Liver (tissue), 9 donors: Measurements from ENCODE around the gene HUS1B. TPM values are rescaled to one million over a fixed set of nuclear protein-coding genes. Genes with fewer than 3 reads are reported as not detected.

Source experiments
- DNase-seq: peaks from one replicate; pipeline ENCODE4 v3.0.0-alpha.2; 2017; ENCODE audit warnings: low spot score
- H3K27ac ChIP-seq, 2 donors: one replicate each; pipeline ENCODE4 v1.7.0; 2013; ENCODE audit warnings: inconsistent platforms in 2 of 2, low read length in 2 of 2, control low read depth in 1 of 2, low read depth in 1 of 2, mild to moderate bottlenecking in 1 of 2
- H3K27me3 ChIP-seq, 4 donors: one replicate each; pipeline versions ENCODE4 v1.6.1 to v1.7.0; 2013; ENCODE audit warnings: low read length in 3 of 4, inconsistent platforms in 1 of 4, mild to moderate bottlenecking in 1 of 4, moderate library complexity in 1 of 4; ENCODE audit not compliant: control insufficient read depth in 4 of 4, insufficient read depth in 4 of 4
- H3K36me3 ChIP-seq, 4 donors: one replicate each; pipeline versions ENCODE4 v1.6.1 to v1.7.0; 2013; ENCODE audit warnings: low read length in 3 of 4, mild to moderate bottlenecking in 3 of 4, low read depth in 1 of 4, moderate library complexity in 1 of 4; ENCODE audit not compliant: control insufficient read depth in 4 of 4, insufficient read depth in 3 of 4
- H3K4me1 ChIP-seq, 4 donors: one replicate each; pipeline versions ENCODE4 v1.6.1 to v1.7.0; 2013; ENCODE audit warnings: low read length in 3 of 4, mild to moderate bottlenecking in 3 of 4, moderate library complexity in 1 of 4; ENCODE audit not compliant: control insufficient read depth in 4 of 4, insufficient read depth in 4 of 4
- H3K4me3 ChIP-seq, 3 donors: one replicate each; pipeline versions ENCODE4 v1.6.1 to v1.7.0; 2013; ENCODE audit warnings: low read length in 3 of 3, control low read depth in 1 of 3, low read depth in 1 of 3, mild to moderate bottlenecking in 1 of 3
- H3K9ac ChIP-seq, 2 donors: one replicate each; pipeline ENCODE4 v1.7.0; 2013; ENCODE audit warnings: low read length in 2 of 2, mild to moderate bottlenecking in 2 of 2, moderate library complexity in 2 of 2, control low read depth in 1 of 2, low read depth in 1 of 2
- H3K9me3 ChIP-seq, 4 donors: one replicate each; pipeline versions ENCODE4 v1.6.1 to v1.7.0; 2013; ENCODE audit warnings: low read length in 3 of 4; ENCODE audit not compliant: control insufficient read depth in 4 of 4
- EGR1 ChIP-seq, 2 donors: IDR thresholded peaks; 2 replicates each; pipeline ENCODE4 v1.6.1; 2016 to 2018; ENCODE audit warnings: antibody characterized with exemption in 2 of 2, low read depth in 2 of 2
- FOXA1 ChIP-seq: IDR thresholded peaks from 2 replicates; pipeline ENCODE4 v1.6.1; 2016; ENCODE audit warnings: antibody characterized with exemption
- FOXA2 ChIP-seq: IDR thresholded peaks from 2 replicates; pipeline ENCODE4 v1.6.1; 2016; ENCODE audit warnings: antibody characterized with exemption
- HNF4A ChIP-seq, 2 donors: conservative IDR thresholded peaks; 2 replicates each; pipeline ENCODE4 v1.6.1; 2016; ENCODE audit warnings: antibody characterized with exemption in 2 of 2, mild to moderate bottlenecking in 2 of 2
- JUND ChIP-seq, 2 donors: IDR thresholded peaks; 2 replicates each; pipeline ENCODE4 v1.6.1; 2016; ENCODE audit warnings: antibody characterized with exemption in 2 of 2
- REST ChIP-seq: IDR thresholded peaks from 2 replicates; pipeline ENCODE4 v1.6.1; 2016; ENCODE audit warnings: antibody characterized with exemption, mild to moderate bottlenecking
- RXRA ChIP-seq, 2 donors: IDR thresholded peaks; 2 replicates each; pipeline ENCODE4 v1.6.1; 2017 to 2018; ENCODE audit warnings: antibody characterized with exemption in 2 of 2, mild to moderate bottlenecking in 1 of 2
- SP1 ChIP-seq: IDR thresholded peaks from 2 replicates; pipeline ENCODE4 v1.6.1; 2018; ENCODE audit warnings: antibody characterized with exemption, mild to moderate bottlenecking
- TAF1 ChIP-seq: conservative IDR thresholded peaks from 2 replicates; pipeline ENCODE4 v1.6.1; 2016; ENCODE audit warnings: antibody characterized with exemption, mild to moderate bottlenecking
- YY1 ChIP-seq: IDR thresholded peaks from 2 replicates; pipeline ENCODE4 v1.6.1; 2016; ENCODE audit warnings: antibody characterized with exemption, mild to moderate bottlenecking
- ZBTB33 ChIP-seq: IDR thresholded peaks from 2 replicates; pipeline ENCODE4 v1.6.1; 2016; ENCODE audit warnings: antibody characterized with exemption
- WGBS: extraction: QIAGEN DNeasy Blood & Tissue Kit; methylation state at CpG from one replicate; pipeline ENCODE4 v1.1.7; 2013; 5-methylcytosine and 5-hydroxymethylcytosine counted together
- polyA plus RNA-seq, 2 donors: library from polyadenylated mRNA; stranded (reverse) in 1 of 2; unstranded in 1 of 2; fragments of 200-250 nt in 1 of 2; fragments of >200 nt in 1 of 2; fragmentation: Nextera tagmentation in 1 of 2; extraction: Ambion mirVana in 1 of 2; gene quantifications; one replicate each; pipeline versions ENCODE4 v1.2.1 to v1.2.3, GENCODE V29; 2013 to 2015
- total RNA-seq, 2 donors: library from RNA; depleted of rRNA; stranded (reverse); fragments of >200 nt; gene quantifications; one replicate each; pipeline ENCODE4 v1.2.3, GENCODE V29; 2014
- TF ChIP-seq, protein P1 (sequence below): IDR thresholded peaks from 2 replicates; pipeline ENCODE4 v1.6.1; 2016; ENCODE audit warnings: antibody characterized with exemption
- TF ChIP-seq, protein P2 (sequence below): IDR thresholded peaks from 2 replicates; pipeline ENCODE4 v1.6.1; 2016; ENCODE audit warnings: antibody characterized with exemption
- donor health status: healthy.
- donor health status: healthy.
- donor health status: healthy.
- donor health status: healthy.
- donor health status: healthy.

HUS1B gene
- total and polyA plus RNA-seq, 4 donors = 0.07 to 1.3 (median 0.51) TPM; not detected in 1

DNA sequence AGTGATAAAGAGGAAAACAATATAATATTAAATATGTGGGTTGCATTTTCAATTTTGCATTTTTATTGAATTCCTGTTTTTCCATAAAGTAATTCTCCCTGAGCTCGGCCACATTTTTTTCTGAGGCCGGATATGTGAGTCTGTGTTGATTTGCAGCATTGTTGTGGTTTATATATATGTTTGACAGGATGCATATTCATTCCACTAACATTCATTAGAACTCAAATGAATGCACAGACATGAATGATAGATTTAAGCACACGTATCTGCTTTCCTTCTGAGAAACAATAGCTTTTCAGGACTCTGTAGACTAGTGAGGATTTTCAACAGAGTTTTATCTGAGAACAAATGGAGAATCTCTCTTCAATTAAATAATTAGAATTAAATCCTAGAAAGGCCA lies 46.7 kb upstream of the HUS1B start:
- Histone ChIP-seq H3K27me3 (no peaks in the 10 kb centered on the region), H3K36me3 (no peaks in the 10 kb centered on the region), H3K9ac (no peak overlapping the region), H3K4me1 (peaks cover 3 to 11% (median 6%) of the 10 kb centered on the region in 4 donors), H3K27ac (no peak overlapping the region), H3K4me3 (no peak overlapping the region), H3K9me3 (no peaks in the 10 kb centered on the region)
- WGBS = 88% methylated on average over 3 of the region's 3 CpGs
- no peak for DNase-seq
- TF ChIP-seq ZBTB33 (no peak), FOXA1 (no peak)
- TF ChIP-seq, protein P1, sequence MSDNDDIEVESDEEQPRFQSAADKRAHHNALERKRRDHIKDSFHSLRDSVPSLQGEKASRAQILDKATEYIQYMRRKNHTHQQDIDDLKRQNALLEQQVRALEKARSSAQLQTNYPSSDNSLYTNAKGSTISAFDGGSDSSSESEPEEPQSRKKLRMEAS = no peak

- DNase-seq = no peak
- no peaks in the 10 kb centered on the region for H3K9me3 ChIP-seq
- no peak overlapping the region for H3K9ac ChIP-seq
- TF ChIP-seq ZBTB33 = no peak
- TF ChIP-seq EGR1 (IDR thresholded peaks at IDR 0.05; ENCODE audit: low read depth in 2 of 2) = no peak
- TF ChIP-seq HNF4A (conservative IDR thresholded peaks at IDR 0.05) = no peak
- no peak for TF ChIP-seq JUND (IDR thresholded peaks at IDR 0.05)
- no peak for TF ChIP-seq TAF1
- TF ChIP-seq FOXA1 = no peak
- TF ChIP-seq YY1 = no peak
- TF ChIP-seq REST = no peak
- TF ChIP-seq, protein P2, sequence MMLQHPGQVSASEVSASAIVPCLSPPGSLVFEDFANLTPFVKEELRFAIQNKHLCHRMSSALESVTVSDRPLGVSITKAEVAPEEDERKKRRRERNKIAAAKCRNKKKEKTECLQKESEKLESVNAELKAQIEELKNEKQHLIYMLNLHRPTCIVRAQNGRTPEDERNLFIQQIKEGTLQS = no peak
- no peak for TF ChIP-seq FOXA2
- TF ChIP-seq, protein P1 = no peak
- TF ChIP-seq RXRA (IDR thresholded peaks at IDR 0.05) = no peak
- TF ChIP-seq SP1 = no peak
- H3K27ac ChIP-seq = no peak overlapping the region
- WGBS = 65% methylated on average over 11 of the region's 11 CpGs
- H3K36me3 ChIP-seq = no peaks in the 10 kb centered on the region
- no peak overlapping the region for H3K4me3 ChIP-seq
- H3K27me3 ChIP-seq = no peaks in the 10 kb centered on the region
- peaks cover 3 to 11% (median 6%) of the 10 kb centered on the region in 4 donors for H3K4me1 ChIP-seq
Observed at GRCh38 chr6:701700-702479, 45.0 kb upstream of the HUS1B start.
